Pancreas (tissue), 10 donors: ENCODE data around the gene PTPRD. TPM values are rescaled to one million over a fixed set of nuclear protein-coding genes. Genes with fewer than 3 reads are reported as not detected.
"Not testable (repeated sequence)": the region's sequence is repeated elsewhere in the genome, so short reads cannot be mapped to it uniquely, and the experiment has no call there.

Source experiments
- ATAC-seq, 4 donors: fragments of 200-7000 bp; cut with Tn5 transposase; one replicate each; pipeline versions ENCODE4 v1.8.0 to v1.9.1; 2020; ENCODE audit warnings: mild to moderate bottlenecking in 4 of 4, moderate library complexity in 4 of 4
- DNase-seq, 6 donors: peaks; one replicate each; pipeline ENCODE4 v3.0.0-alpha.2; 2020
- FAIRE-seq: peaks from 2 replicates; lab custom pipeline; 2012; peaks lifted over from hg19 to GRCh38; lab: Jason Lieb, UNC
- H3K27ac ChIP-seq, 4 donors: fragments of 200-600 bp; sonication (generic); 1 replicate in 3 of 4; 2 replicates in 1 of 4; pipeline versions ENCODE4 v1.5.0 to v1.8.0; 2020
- H3K27me3 ChIP-seq, 4 donors: fragments of 200-600 bp; one replicate each; pipeline ENCODE4 v1.8.0; 2021
- H3K36me3 ChIP-seq, 3 donors: fragments of 200-600 bp; sonication (generic) in 1 of 3; one replicate each; pipeline versions ENCODE4 v1.5.0 to v1.8.0; 2020 to 2021
- H3K4me1 ChIP-seq, 3 donors: fragments of 200-600 bp; one replicate each; pipeline ENCODE4 v1.8.0; 2021
- H3K4me3 ChIP-seq, 4 donors: fragments of 200-600 bp; sonication (generic) in 2 of 4; one replicate each; pipeline versions ENCODE4 v1.5.0 to v1.8.0; 2020 to 2021
- H3K9me3 ChIP-seq, 4 donors: fragments of 200-600 bp; one replicate each; pipeline ENCODE4 v1.8.0; 2021
- WGBS, 2 donors: extraction: QIAGEN DNeasy Blood & Tissue Kit; methylation state at CpG; one replicate each; pipeline ENCODE4 v1.1.7; 2013; 5-methylcytosine and 5-hydroxymethylcytosine counted together
- intact Hi-C, 3 donors: fragments of 100-400 bp; cut with DNase I; formaldehyde crosslinking; loops; one replicate each; pipeline versions ENCODE4 v1.11.1 to v1.14.2; 2022
- polyA plus RNA-seq, 2 donors: library from polyadenylated mRNA; stranded (reverse); fragments of 200-250 nt; gene quantifications; one replicate each; pipeline ENCODE4 v1.2.3, GENCODE V29; 2013
- total RNA-seq, 6 donors: library from RNA; stranded (reverse); fragmentation: NEBNext Ultra II Directional in 4 of 6; extraction: Animal tissue kit (Norgen Biotek cat#: 25700) in 4 of 6; gene quantifications; one replicate each; pipeline versions ENCODE4 v1.2.1 to v1.2.4, GENCODE V29; 2021 to 2023
- TF ChIP-seq, protein P1 (sequence below), 4 donors: fragments of 200-600 bp; sonication (generic) in 3 of 4; IDR thresholded peaks; one replicate each; pipeline versions ENCODE4 v1.5.0 to v1.8.0; 2021; ENCODE audit warnings: antibody characterized with exemption in 4 of 4
- donor health status: healthy with polysubstance abuse.
- donor health status: DM: no; HTN: no; CAD: no; lungs with moderate emphysema.
- donor health status: DM: no; HTN: no; CAD: no.
- donor health status: control.
- donor health status: control.
- donor health status: Bipolar disorder and iron deficiency.
- donor health status: DM: yes; HTN: yes; CAD: no.
- donor health status: DM: no; HTN: no; CAD: no.
- donor health status: DM: no; HTN: no; CAD: no.
- donor health status: DM: yes; HTN: yes; CAD: no.

PTPRD gene
- total and polyA plus RNA-seq, 8 donors = 2.1 to 21.7 (median 5.1) TPM

- H3K9me3 ChIP-seq = no peaks in the 10 kb centered on the region
- DNase-seq (no peak), FAIRE-seq (no peak), ATAC-seq (no peak)
- no peaks in the 10 kb centered on the region for H3K27me3 ChIP-seq
- H3K4me3 ChIP-seq = no peak overlapping the region
- H3K27ac ChIP-seq = no peak overlapping the region
- TF ChIP-seq, protein P1, sequence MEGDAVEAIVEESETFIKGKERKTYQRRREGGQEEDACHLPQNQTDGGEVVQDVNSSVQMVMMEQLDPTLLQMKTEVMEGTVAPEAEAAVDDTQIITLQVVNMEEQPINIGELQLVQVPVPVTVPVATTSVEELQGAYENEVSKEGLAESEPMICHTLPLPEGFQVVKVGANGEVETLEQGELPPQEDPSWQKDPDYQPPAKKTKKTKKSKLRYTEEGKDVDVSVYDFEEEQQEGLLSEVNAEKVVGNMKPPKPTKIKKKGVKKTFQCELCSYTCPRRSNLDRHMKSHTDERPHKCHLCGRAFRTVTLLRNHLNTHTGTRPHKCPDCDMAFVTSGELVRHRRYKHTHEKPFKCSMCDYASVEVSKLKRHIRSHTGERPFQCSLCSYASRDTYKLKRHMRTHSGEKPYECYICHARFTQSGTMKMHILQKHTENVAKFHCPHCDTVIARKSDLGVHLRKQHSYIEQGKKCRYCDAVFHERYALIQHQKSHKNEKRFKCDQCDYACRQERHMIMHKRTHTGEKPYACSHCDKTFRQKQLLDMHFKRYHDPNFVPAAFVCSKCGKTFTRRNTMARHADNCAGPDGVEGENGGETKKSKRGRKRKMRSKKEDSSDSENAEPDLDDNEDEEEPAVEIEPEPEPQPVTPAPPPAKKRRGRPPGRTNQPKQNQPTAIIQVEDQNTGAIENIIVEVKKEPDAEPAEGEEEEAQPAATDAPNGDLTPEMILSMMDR (IDR thresholded peaks at IDR 0.05) = no peak
- no peaks in the 10 kb centered on the region for H3K4me1 ChIP-seq
- intact Hi-C loops = no loop called here
- 55 to 66% methylated on average over 4 of the region's 4 CpGs for WGBS, 2 donors
- no peaks in the 10 kb centered on the region for H3K36me3 ChIP-seq
Observed at GRCh38 chr9:8705861-8706260, 1906.9 kb downstream of the PTPRD start.

DNA sequence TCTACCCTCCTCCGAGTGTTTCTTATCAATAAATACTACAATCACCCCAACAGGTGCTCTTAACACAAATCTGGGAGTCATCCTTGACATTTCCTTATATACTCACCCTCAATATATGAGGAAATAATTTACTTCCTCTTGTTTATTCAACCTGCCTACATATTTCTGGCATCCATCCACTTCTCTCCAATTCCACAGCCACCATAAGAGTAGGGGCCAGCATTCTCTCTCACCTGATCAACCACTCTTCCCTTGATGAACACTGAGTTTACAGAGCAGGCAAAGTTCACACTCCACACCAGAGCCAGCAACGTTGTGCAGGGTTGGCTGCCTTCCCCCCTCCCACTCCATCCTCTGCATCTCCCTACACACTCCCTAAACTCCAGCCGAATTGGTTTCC lies 1908.9 kb downstream of the PTPRD start:
- Histone ChIP-seq H3K9me3 (no peaks in the 10 kb centered on the region), H3K36me3 (no peaks in the 10 kb centered on the region), H3K27me3 (no peaks in the 10 kb centered on the region), H3K4me3 (no peak overlapping the region), H3K27ac (no peak overlapping the region), H3K4me1 (no peaks in the 10 kb centered on the region)
- ATAC-seq (no peak), FAIRE-seq (no peak), DNase-seq (no peak)
- TF ChIP-seq, protein P1 (IDR thresholded peaks at IDR 0.05) = no peak
- WGBS, 2 donors = 45% methylated on average over 3 of the region's 3 CpGs
- intact Hi-C loops = no loop called here

DNA sequence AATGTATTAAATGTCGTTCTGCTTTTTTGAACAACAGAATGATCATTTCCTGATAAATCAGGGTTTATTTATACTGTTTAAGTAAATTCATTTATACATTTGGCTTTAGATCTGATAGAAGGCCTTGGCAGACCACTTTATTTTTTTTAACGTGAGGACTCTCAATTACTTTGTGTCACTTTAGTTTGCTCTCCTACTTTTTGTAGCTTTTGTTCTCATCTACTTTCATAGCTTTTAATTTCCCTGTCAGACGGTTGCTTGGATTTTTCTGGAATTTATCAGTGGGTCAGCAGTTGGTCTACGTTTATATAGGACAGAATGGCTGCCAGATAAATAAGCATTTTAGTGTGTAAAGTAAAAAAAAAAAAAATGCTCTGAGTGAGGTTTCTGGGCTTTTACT lies 1910.9 kb downstream of the PTPRD start:
- H3K27ac ChIP-seq = no peak overlapping the region
- intact Hi-C loops = no loop called here
- no peaks in the 10 kb centered on the region for H3K36me3 ChIP-seq
- no peaks in the 10 kb centered on the region for H3K9me3 ChIP-seq
- FAIRE-seq = no peak
- no peak for ATAC-seq
- no peak for DNase-seq
- no peak overlapping the region for H3K4me3 ChIP-seq
- H3K27me3 ChIP-seq = no peaks in the 10 kb centered on the region
- WGBS, 2 donors = 37 to 45% methylated on average over 4 of the region's 4 CpGs
- TF ChIP-seq, protein P1 (IDR thresholded peaks at IDR 0.05) = no peak
- H3K4me1 ChIP-seq = no peaks in the 10 kb centered on the region

DNA sequence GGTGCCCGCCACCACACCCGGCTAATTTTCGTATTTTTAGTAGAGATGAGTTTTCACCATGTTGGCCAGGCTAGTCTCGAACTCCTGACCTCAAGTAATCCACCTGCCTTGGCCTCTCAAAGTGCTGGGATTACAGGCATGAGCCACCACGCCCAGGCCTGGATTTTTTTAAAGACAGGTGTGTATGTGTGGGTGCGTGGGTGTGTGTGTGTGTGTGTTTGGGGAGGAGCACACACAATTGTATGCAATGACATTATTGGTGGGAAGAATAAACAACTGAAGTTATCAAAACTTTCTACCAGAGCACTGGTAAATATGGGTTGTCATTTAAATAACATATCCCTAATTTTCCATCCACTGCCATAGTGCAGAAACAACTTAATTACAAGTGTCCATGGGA lies 1915.2 kb downstream of the PTPRD start:
- H3K4me3 ChIP-seq, ATAC-seq, H3K36me3 ChIP-seq, H3K27me3 ChIP-seq, FAIRE-seq, H3K9me3 ChIP-seq, H3K27ac ChIP-seq, H3K4me1 ChIP-seq, intact Hi-C loops, DNase-seq: not testable (repeated sequence)
- 85 to 88% methylated on average over 6 of the region's 6 CpGs for WGBS, 2 donors

GRCh38 chr9:8696516-8696915 lies 1916.3 kb downstream of the PTPRD start:
- FAIRE-seq = no peak
- no peak overlapping the region for H3K4me3 ChIP-seq
- TF ChIP-seq, protein P1 (IDR thresholded peaks at IDR 0.05) = no peak
- H3K36me3 ChIP-seq = no peaks in the 10 kb centered on the region
- no peak for DNase-seq
- no peaks in the 10 kb centered on the region for H3K9me3 ChIP-seq
- WGBS, 2 donors = 58 to 60% methylated on average over 6 of the region's 6 CpGs
- no peak for ATAC-seq
- H3K4me1 ChIP-seq = no peaks in the 10 kb centered on the region
- H3K27me3 ChIP-seq = no peaks in the 10 kb centered on the region
- intact Hi-C loops = no loop called here
- no peak overlapping the region for H3K27ac ChIP-seq
